Tongue (tissue), 2 donors: ENCODE data around the gene KIF1B. TPM values are rescaled to one million over a fixed set of nuclear protein-coding genes. Genes with fewer than 3 reads are reported as not detected.
A peak's percentile ranks its signal among the peaks of the same experiment; 100 is the strongest.
"Not testable (repeated sequence)": the region's sequence is repeated elsewhere in the genome, so short reads cannot be mapped to it uniquely, and the experiment has no call there.

Experiments
- DNase-seq: peaks from one replicate; pipeline ENCODE4 v3.0.0-alpha.2; 2015
- total RNA-seq: library from RNA; depleted of rRNA; stranded (reverse); fragments of >200 nt; gene quantifications from one replicate; pipeline ENCODE4 v1.2.3, GENCODE V29; 2014

KIF1B gene
- total RNA-seq, 1 donor from 2014 or later: 301 TPM

DNA sequence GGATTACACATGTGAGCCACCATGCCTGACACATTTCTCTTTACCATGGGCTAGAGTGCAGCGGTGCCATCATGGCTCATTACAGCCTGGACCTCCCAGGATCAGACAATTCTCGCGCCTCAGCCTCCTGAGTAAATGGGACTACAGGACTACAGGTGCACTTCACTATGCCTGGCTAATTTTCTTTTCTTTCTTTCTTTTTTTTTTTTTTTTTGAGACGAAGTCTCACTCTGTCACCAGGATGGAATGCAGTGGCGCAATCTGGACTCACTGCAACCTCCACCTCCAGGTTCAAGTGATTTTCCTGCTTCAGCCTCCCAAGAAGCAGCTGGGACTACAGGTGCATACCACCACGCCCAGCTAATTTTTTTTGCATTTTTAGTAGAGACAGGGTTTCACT is 14.8 kb upstream of the KIF1B start:
- DNase-seq: no peak

DNA sequence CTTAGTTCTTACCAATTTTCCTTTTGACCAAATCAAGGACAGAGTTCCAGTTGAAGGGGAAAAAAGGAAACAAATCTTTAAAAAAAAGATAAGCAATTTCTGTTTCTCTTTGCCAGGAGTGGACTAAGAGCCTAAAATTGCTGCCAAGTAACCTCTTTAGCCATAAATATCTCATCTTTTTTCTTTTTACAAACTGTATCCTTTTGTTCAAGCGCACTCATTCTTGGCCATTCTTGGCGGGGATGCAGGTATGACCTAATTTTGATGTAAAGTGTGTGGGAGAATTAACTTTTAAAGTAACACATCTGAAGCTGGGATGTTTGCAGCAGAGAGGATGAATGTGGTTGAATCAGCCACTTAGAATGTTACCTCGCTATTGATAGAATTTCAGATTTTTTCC is 13.4 kb upstream of the KIF1B start:
- DNase-seq: peak; percentile 68

DNA sequence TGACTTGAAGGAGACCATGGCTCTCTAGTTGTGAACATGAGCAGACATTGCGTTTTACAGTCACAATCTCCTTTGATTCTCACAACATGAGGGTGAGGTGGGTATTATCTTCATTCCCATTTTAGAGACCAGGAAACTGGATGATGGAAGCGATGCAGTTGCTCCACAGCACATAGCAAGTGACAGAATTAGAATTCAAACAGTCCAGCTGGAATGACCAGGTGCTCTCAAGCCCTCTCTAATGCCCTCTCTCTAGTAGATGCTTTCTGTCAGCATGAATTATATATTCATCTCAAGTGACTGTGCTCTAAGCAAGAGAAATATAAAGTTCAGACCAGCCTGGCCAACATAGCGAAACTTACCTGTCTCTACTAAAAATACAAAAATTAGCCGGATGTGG is 9.8 kb upstream of the KIF1B start:
- DNase-seq: no peak

GRCh38 chr1:10204003-10204642 is 6.2 kb upstream of the KIF1B start:
- DNase-seq: peak; percentile 54

- DNase-seq: not testable (repeated sequence)
Measured at GRCh38 chr1:10205206-10205605, 5.2 kb upstream of the KIF1B start.

DNA sequence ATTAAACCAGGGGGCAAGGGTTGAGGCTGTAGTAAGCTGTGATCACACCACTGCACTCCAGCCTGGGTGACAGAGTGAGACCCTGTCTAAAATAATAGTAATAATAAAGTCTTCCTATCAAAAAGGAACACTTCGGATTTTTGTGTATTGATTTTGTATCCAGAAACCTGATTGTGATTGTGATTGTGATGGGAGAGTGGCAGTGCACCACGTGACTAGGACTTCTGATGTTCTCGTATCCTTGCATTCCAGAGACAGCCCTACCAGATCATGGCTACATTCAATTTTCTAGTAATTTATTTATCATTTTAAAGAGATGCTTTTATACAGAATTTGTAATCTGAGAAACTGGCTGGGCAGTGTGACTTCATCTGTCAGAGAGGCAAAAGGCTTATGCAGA is 2.6 kb upstream of the KIF1B start:
- no peak for DNase-seq

- no peak for DNase-seq
Measured at GRCh38 chr1:10208537-10208936, 1.8 kb upstream of the KIF1B start.

DNA sequence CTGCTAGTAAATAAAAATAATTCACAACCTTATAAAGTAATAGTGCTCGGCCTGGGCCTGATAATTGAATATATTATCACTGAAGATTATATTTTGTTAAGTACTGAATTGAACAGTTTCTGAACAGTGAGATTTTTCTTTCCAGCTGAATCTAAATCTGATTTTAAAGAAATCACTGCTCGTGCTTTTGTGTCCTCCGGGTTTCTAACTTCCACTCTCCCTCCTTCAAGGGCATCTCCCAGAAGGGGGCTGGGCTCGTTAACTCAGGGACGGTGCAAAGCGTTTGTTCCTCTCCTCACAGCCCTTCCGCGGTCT is 823 bp upstream of the KIF1B start:
- no peak for DNase-seq

- peak; percentile 94 for DNase-seq
Measured at GRCh38 chr1:10210841-10211804, 753 bp downstream of the KIF1B start.

DNA sequence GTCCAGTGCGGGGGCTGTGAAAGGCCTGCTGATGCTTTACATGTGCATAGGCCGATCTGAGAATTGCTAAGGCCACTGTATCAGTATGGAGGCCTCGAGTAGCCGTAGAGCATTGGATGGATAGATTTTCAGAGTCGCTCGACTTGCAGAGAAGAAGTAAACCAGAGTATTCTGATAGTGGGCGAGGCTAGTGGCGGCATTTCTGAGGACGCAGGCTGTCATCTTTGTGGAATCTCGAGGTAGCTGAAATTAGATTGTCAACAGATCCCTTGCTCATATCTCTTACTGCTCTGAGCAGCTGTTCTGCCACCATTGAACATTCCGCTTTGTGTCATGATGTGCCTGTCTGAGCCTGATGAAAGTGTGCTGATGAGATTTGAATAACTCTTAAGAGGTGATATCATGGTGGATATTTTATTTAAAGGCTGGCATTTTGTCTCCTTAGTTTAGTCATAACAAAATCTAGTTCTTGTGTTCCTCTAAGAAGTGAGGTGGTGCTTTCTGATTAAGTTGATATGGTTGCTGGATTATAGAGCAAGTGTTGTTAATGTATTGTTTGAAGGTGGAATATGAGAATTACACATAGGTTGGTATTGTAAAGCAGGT is 1.5 kb downstream of the KIF1B start:
- peak; percentile 86 for DNase-seq

DNA sequence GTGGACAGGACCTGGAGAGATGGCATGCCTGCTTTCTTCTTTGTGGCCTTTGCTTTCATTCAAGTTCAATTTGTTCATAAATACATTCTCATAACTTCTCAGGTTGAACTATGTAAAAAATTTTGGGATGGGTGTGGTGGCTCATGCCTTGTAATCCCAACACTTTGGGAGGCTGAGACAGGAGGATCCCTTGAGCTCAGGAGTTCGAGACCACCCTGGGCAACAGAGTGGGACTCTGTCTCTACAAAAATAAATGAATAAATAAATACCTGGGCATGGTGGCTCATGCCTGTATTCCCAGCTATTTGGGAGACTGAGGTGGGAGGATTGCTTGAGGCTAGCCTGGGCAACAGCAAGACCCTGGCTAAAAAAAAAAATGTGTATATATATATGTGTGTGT is 2.1 kb downstream of the KIF1B start:
- DNase-seq: no peak

DNA sequence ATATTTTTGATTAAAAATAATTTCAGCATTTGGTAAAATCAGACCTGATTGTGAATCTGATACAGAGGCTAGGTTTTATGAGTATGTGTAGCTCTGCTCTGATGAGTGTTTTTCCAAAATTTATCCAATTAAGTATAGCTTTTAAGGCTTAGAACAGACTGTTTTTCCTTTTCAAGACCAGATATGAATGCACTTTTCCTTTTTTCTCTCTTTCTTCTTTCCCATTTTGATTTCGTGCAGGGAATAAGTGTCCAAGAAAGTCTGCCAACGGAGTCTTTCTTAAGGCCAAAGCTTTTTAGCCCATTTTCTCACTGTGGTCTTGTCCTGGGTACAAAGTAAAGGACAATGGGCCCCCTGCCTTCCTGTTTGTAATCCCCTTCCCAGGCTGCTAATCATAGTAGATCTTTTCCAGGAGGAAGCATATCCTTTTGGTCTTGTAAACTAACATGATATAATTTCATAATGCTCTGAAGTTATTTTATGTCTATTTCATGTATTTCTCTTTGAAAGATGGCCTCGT is 2.9 kb downstream of the KIF1B start:
- DNase-seq: no peak

- DNase-seq: no peak
Measured at GRCh38 chr1:10216090-10216749, 5.8 kb downstream of the KIF1B start.

DNA sequence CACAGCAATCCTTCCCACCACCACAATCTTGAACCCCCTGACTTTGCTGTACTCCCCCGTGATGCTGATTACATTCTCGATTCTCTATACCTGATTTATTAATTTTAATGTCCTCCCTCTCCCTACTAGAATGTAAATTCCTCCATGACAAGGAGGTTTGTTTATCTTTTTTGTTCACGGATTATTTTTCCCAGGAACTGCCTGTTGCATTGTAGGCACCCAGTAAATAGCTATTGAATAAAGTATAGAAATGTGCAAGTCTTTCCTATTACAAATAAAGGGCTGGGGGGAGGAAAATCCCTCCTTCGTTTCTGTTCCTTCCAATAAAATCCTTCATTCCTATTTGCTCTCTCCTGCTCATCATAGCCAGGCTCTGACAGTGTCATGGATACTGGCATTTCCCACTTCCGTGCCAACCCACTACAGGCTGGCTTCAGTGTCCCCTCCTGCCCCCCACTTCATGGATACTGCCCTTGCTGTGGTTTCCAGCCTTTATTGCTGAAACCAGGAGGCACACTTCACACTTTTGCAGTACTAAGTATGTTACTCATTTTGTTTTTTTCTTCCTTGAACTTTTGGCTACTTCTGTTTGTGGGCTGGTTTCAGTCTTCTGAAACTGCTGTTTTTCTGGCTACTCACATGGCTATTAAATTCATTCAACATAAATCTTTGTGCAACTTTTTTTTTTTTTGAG is 7.5 kb downstream of the KIF1B start:
- no peak for DNase-seq

DNA sequence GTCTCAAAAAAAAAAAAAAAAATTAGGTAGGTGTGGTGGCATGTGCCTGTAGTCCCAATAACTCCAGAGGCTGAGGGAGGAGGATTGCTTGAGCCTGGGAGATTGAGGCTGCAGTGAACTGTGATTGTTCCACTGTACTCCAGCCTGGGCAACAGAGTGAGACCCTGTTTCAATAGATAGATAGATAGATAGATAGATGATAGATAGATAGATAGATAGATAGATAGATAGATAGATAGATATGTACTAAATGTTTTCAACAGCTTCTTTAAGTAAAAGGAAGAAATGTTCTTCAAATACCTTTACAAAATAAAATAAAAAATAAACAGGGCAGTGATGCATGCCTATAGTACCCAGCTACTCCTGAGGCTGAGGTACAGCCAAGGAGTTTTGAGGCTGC is 9.8 kb downstream of the KIF1B start:
- DNase-seq: no peak

DNA sequence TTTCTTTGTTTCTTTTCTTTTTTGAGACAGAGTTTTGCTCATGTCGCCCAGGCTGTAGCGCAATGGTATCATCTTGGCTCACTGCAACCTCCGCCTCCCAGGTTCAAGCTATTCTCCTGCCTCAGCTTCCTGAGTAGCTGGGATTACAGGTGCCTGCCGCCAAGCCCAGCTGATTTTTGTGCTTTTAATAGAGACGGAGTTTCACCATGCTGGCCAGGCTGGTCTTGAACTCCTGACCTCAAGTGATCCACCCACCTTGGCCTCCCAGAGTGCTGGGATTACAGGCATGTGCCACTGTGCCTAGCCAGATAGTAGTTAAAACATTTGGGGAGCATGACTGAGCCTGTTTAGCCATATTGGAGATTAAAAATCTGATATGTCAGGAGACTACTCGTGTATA is 10.3 kb downstream of the KIF1B start:
- not testable (repeated sequence) for DNase-seq

DNA sequence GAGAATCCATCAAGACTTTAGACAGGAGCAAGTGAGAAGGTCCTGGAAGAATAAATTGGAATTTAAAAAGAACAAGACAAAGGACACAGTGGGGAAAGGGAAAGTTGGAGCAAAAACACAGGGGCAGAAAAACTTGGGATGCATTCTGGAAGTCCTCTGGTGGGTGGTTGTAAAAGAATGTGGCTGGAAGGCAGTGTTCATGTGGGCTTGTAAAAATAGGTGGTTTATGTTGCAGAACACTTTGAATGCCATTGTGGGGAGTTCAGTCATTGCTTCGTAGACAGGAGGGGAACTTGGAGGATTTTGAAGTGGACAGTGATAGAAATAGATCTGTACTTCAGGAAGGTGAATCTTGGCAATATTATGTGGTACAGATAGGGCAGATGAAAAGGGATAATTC is 15.2 kb downstream of the KIF1B start:
- no peak for DNase-seq

DNA sequence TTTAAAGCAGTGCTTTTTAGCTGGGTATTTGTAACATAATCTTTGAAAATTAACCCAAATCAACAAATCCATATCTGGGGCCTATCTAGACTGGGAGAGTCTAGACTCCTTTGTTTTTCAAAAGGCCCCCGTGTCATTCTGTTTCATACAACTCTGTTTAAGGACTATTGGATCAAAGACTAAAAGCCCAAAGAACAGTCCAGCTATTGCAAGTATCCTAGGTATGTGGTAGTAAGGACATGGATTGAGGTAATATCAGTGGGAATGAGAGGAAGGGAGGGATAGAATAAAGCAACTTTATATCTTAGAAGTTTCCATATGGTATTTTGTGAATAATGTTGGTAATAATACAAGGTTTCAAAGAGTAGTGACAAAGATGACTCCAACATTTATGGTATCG is 18.2 kb downstream of the KIF1B start:
- DNase-seq: no peak

DNA sequence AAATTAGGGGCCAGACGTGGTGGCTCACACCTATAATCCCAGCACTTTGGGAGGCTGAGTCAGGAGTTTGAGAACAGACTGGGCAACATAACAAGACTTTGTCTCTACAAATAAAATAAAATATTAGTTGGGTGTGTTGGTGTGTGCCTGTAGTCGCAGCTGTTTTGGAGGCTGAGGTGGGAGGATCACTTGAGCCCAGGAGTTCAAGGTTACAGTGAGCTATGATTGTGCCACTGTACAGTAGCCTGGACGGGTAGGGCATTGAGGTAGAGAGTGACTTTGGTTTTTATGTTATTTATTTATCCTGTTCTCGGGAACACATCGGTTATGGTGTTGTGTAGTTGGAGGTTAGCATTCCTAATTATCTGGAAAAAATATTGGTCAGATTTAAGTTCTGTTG is 19.5 kb downstream of the KIF1B start:
- DNase-seq: no peak

GRCh38 chr1:10232163-10232562 is 21.8 kb downstream of the KIF1B start:
- DNase-seq: no peak

DNA sequence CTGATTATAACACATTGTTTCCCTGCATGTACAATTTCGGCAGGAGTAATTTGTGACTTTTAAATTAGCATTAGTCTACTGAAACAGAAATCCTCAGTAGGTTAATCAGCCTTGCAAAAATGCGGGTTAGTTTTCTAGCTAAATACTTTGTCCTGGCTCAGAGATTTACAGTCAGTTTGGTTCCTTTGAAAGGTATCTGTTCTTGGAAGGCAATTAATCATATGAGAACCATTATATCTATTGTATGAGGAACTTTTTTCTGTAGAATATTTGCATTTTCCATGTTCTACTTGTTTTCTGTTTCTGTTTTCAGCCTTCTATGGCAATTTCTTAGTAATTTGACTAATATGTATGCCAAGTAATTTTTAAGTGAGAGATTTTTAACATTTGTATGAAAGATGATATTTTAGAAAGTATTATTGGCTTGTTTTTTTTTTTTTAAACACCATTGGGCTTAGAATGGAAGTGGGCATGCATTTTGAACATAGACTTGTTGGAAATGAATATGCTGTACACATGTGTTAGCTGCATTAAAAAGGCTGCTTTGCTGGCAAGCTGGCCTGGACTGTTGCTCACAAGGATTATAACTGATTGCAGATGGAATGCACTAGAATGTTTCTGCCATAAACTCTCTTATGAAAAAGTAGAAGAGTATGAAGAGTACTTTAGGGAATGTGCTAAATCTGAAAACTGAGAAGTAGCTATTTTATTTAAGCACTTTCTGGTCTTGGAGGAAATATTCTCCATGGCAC is 26.2 kb downstream of the KIF1B start:
- peak; percentile 62 for DNase-seq
